Glutamatergic neuron (in vitro differentiated cells): ENCODE data around the gene SLC6A4. TPM values are rescaled to one million over a fixed set of nuclear protein-coding genes. Genes with fewer than 3 reads are reported as not detected.

Experiments used
- DNase-seq: peaks from one replicate; pipeline ENCODE4 v3.0.0; 2022
- H3K27ac Mint-ChIP-seq: one replicate; pipeline ENCODE4 v1.8.0; 2020; ENCODE audit warnings: mild to moderate bottlenecking, mixed read lengths, inconsistent platforms; ENCODE audit not compliant: unreplicated experiment
- H3K27me3 Mint-ChIP-seq: one replicate; pipeline ENCODE4 v1.8.0; 2020; ENCODE audit warnings: mild to moderate bottlenecking, moderate library complexity, mixed read lengths, inconsistent platforms; ENCODE audit not compliant: unreplicated experiment
- H3K36me3 Mint-ChIP-seq: one replicate; pipeline ENCODE4 v1.8.0; 2020; ENCODE audit warnings: mild to moderate bottlenecking, mixed read lengths, inconsistent platforms; ENCODE audit not compliant: unreplicated experiment
- H3K4me1 Mint-ChIP-seq: one replicate; pipeline ENCODE4 v1.8.0; 2020; ENCODE audit warnings: mild to moderate bottlenecking, low read depth, mixed read lengths, inconsistent platforms; ENCODE audit not compliant: unreplicated experiment
- H3K4me3 Mint-ChIP-seq: one replicate; pipeline ENCODE4 v1.8.0; 2020; ENCODE audit warnings: mild to moderate bottlenecking, mixed read lengths, inconsistent platforms; ENCODE audit not compliant: unreplicated experiment
- H3K9me3 Mint-ChIP-seq: one replicate; pipeline ENCODE4 v1.8.0; 2020; ENCODE audit warnings: mild to moderate bottlenecking, moderate library complexity, mixed read lengths, inconsistent platforms; ENCODE audit not compliant: unreplicated experiment
- total RNA-seq: library from RNA; stranded (reverse); fragmentation: NEBNext Ultra II Directional; extraction: Animal tissue kit (Norgen Biotek cat#: 25700); gene quantifications from one replicate; pipeline ENCODE4 v1.2.1, GENCODE V29; 2021; ENCODE audit not compliant: unreplicated experiment
- TF ChIP-seq, protein P1 (sequence below): fragments of 200-600 bp; sonication (generic); IDR thresholded peaks from one replicate; pipeline ENCODE4 v1.5.0; 2021; ENCODE audit not compliant: partially characterized antibody, unreplicated experiment

The SLC6A4 gene
- total RNA-seq, 1 donor from 2014 or later, result not detected

DNA sequence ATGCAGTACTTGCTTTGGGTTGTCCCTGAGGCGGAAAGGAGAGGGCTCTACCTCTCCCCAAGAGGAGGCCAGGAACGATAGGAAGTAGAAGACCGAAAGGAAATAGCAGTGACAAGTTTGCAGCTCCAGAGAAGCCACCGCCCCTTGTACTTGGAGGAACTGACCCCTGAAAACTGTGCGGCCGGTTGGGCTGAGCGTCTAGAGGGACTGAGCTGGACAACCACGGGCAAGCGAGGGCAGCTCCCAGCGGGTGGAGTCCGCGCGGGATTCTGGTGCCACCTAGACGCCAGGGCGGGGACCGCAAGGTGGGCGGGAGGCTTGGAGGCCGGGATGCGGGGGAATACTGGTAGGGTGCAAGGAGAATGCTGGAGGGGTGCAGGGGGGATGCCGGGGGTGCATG is 1.3 kb upstream of the SLC6A4 start:
- peaks cover 3% of the 10 kb centered on the region for H3K9me3 Mint-ChIP-seq
- no peak overlapping the region for H3K4me3 Mint-ChIP-seq
- peaks cover 36% of the 10 kb centered on the region for H3K27me3 Mint-ChIP-seq
- H3K4me1 Mint-ChIP-seq, result peaks cover 7% of the 10 kb centered on the region
- DNase-seq, result peak; percentile 64
- H3K27ac Mint-ChIP-seq, result no peak overlapping the region
- H3K36me3 Mint-ChIP-seq, result peaks cover 8% of the 10 kb centered on the region
- TF ChIP-seq, protein P1, sequence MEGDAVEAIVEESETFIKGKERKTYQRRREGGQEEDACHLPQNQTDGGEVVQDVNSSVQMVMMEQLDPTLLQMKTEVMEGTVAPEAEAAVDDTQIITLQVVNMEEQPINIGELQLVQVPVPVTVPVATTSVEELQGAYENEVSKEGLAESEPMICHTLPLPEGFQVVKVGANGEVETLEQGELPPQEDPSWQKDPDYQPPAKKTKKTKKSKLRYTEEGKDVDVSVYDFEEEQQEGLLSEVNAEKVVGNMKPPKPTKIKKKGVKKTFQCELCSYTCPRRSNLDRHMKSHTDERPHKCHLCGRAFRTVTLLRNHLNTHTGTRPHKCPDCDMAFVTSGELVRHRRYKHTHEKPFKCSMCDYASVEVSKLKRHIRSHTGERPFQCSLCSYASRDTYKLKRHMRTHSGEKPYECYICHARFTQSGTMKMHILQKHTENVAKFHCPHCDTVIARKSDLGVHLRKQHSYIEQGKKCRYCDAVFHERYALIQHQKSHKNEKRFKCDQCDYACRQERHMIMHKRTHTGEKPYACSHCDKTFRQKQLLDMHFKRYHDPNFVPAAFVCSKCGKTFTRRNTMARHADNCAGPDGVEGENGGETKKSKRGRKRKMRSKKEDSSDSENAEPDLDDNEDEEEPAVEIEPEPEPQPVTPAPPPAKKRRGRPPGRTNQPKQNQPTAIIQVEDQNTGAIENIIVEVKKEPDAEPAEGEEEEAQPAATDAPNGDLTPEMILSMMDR, result no peak

DNA sequence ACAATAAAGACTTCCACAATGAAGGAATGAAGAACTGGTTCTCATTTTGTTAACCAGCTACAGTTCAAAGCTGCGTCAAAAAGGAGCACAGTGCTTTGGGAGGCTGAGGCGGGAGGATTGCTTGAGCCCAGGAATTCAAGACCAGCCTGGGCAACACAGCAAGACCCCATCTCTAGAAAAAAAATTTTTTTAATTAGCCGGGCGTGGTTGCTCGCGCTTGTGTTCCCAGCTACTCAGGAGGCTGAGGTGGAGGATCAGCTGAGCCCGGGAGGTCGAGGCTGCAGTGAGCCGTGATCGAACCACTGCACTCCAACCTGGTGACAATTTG is 764 bp upstream of the SLC6A4 start:
- H3K27me3 Mint-ChIP-seq, result peaks cover 38% of the 10 kb centered on the region
- no peak for DNase-seq
- TF ChIP-seq, protein P1, result no peak
- H3K36me3 Mint-ChIP-seq, result peaks cover 8% of the 10 kb centered on the region
- peaks cover 3% of the 10 kb centered on the region for H3K9me3 Mint-ChIP-seq
- no peak overlapping the region for H3K27ac Mint-ChIP-seq
- peaks cover 7% of the 10 kb centered on the region for H3K4me1 Mint-ChIP-seq
- H3K4me3 Mint-ChIP-seq, result peak overlapping the region; percentile 74

DNA sequence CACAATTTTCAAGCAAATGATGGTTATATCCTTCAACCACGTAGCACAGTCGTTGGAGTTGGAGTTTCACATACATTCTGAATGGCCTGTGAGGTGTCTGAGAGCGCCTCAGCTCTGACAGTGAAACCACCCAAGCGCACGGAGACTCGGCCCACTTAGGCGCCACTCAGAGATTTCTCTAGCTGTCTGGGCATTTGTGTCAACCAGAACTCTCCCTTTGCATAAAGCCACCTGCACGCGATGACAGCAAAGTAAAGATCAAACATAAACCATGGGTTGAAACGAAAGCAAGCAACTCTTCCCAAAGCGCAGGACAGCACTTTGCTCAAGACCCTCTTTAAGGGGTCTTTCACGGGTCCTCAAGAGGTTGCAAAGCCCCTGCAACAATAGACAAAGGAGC is 533 bp downstream of the SLC6A4 start:
- Mint-ChIP-seq H3K27me3 (peaks cover 38% of the 10 kb centered on the region), H3K4me3 (peak overlapping the region; percentile 58)

DNA sequence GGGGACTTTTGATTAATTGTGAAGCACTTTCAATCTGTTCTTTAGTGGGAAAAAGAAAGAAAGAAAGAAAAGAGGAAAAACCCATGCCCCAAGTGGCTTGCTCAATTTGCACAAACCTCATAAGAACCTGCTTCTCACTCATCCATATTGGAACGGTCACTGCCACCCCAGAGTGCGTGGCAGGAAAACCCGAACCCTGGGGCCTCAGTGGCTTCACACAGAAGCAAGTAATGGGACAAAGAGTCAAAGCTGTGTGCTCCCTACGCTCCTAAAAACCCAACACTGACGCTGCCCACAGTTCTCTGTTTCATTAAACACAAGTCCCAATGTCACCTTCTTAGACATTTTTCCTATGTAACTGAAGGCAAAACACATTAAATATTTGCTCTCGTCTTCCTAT is 1.2 kb downstream of the SLC6A4 start:
- peaks cover 36% of the 10 kb centered on the region for H3K27me3 Mint-ChIP-seq
- TF ChIP-seq, protein P1, result no peak
- H3K9me3 Mint-ChIP-seq, result peaks cover 3% of the 10 kb centered on the region
- H3K4me3 Mint-ChIP-seq, result no peak overlapping the region
- H3K27ac Mint-ChIP-seq, result no peak overlapping the region
- no peaks in the 10 kb centered on the region for H3K36me3 Mint-ChIP-seq
- H3K4me1 Mint-ChIP-seq, result peaks cover 6% of the 10 kb centered on the region
- DNase-seq, result no peak

More for the DNA sequence above, 533 bp downstream of the SLC6A4 start:
- Mint-ChIP-seq H3K9me3 (peaks cover 3% of the 10 kb centered on the region), H3K4me1 (peaks cover 7% of the 10 kb centered on the region), H3K36me3 (peaks cover 3% of the 10 kb centered on the region), H3K27ac (no peak overlapping the region)
- DNase-seq, result no peak
- TF ChIP-seq, protein P1, result no peak

DNA sequence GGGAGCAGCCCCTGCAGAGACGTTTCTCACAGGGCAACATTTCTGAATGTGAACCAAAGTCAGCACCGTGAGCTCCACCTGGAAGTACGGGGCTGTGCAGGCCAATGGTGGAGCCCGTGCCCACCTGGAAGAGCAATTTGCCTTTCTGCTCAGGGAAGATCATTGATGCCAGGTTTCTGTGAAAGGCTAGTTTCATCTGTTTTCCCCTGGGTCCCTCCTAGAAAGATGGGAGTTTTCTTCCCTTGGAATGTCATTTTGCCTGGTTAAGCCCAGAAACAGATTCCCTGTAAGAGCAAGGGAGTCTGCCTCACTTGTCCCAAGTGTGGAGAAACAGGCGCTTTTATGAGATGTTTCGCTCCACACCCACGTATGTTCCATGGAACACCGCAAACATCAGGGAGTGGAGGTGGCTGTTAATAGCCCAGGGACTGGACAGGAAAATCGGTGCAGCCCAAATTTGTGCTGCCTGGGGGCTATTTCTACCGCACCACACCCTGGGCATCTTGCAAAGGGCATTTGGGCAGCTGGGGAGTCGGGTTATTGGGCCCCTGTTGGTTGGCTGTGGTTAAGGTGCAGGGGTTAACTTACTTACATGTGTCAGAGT is 2.6 kb downstream of the SLC6A4 start:
- H3K9me3 Mint-ChIP-seq, result peaks cover 4% of the 10 kb centered on the region
- peaks cover 3% of the 10 kb centered on the region for H3K4me1 Mint-ChIP-seq
- no peaks in the 10 kb centered on the region for H3K36me3 Mint-ChIP-seq
- TF ChIP-seq, protein P1, result no peak
- no peak for DNase-seq
- H3K27ac Mint-ChIP-seq, result no peak overlapping the region
- H3K4me3 Mint-ChIP-seq, result no peak overlapping the region
- peaks cover 30% of the 10 kb centered on the region for H3K27me3 Mint-ChIP-seq
